ENCODE measurements around the gene LETMD1. TPM values are rescaled to one million over a fixed set of nuclear protein-coding genes. Genes with fewer than 3 reads are reported as not detected.

LETMD1 gene
- total and polyA plus RNA-seq, 2 donors from 2014 or later = 54.4 to 68.2 TPM

- H3K27ac ChIP-seq (ENCODE audit: low read depth in 2 of 2, low read length in 2 of 2) = no peak overlapping the region
- H3K36me3 ChIP-seq (ENCODE audit: control insufficient read depth in 2 of 3, insufficient read depth in 3 of 3, low read length in 3 of 3) = peaks cover 0 to 13% (median 4%) of the 10 kb centered on the region in 3 donors
- no peak for TF ChIP-seq CTCF (IDR thresholded peaks at IDR 0.05; ENCODE audit: borderline replicate concordance, extremely low read depth, insufficient read depth)
- H3K4me1 ChIP-seq (ENCODE audit: control insufficient read depth in 2 of 3, insufficient read depth in 2 of 3, low read depth in 1 of 3, low read length in 3 of 3) = peaks cover 0 to 7% (median 0%) of the 10 kb centered on the region in 3 donors
- H3K9ac ChIP-seq (ENCODE audit: low read length in 3 of 3) = no peak overlapping the region
- intact Hi-C loops (cut with DNase I) = no loop called here
- no peak for FAIRE-seq
- H3K9me3 ChIP-seq (ENCODE audit: control insufficient read depth in 2 of 3, insufficient read depth in 1 of 3, low read length in 3 of 3) = no peaks in the 10 kb centered on the region
- no peaks in the 10 kb centered on the region for H3K27me3 ChIP-seq (ENCODE audit: control insufficient read depth, insufficient read depth, low read length)
- DNase-seq = peak in 2 of 5 donors; percentile 62 to 69
- no peak overlapping the region for H3K4me3 ChIP-seq (ENCODE audit: low read length in 3 of 3)
These were observed 42.5 kb upstream of the LETMD1 start for GRCh38 chr12:51005671-51006070.

- no peaks in the 10 kb centered on the region for H3K27me3 ChIP-seq (ENCODE audit: control insufficient read depth, insufficient read depth, low read length)
- peak overlapping the region in 1 of 3 donors; percentile 6 for H3K4me3 ChIP-seq (ENCODE audit: low read length in 3 of 3)
- H3K4me1 ChIP-seq (ENCODE audit: control insufficient read depth in 2 of 3, insufficient read depth in 2 of 3, low read depth in 1 of 3, low read length in 3 of 3) = peaks cover 0 to 7% (median 2%) of the 10 kb centered on the region in 3 donors
- H3K9me3 ChIP-seq (ENCODE audit: control insufficient read depth in 2 of 3, insufficient read depth in 1 of 3, low read length in 3 of 3) = no peaks in the 10 kb centered on the region
- intact Hi-C loops (cut with DNase I) = no loop called here
- FAIRE-seq (no peak), DNase-seq (no peak)
- no peak overlapping the region for H3K9ac ChIP-seq (ENCODE audit: low read length in 3 of 3)
- TF ChIP-seq CTCF (IDR thresholded peaks at IDR 0.05; ENCODE audit: borderline replicate concordance, extremely low read depth, insufficient read depth) = no peak
- peak overlapping the region; percentile 29 to 69 for H3K27ac ChIP-seq (ENCODE audit: low read depth in 2 of 2, low read length in 2 of 2)
- H3K36me3 ChIP-seq (ENCODE audit: control insufficient read depth in 2 of 3, insufficient read depth in 3 of 3, low read length in 3 of 3) = peaks cover 0 to 13% (median 2%) of the 10 kb centered on the region in 3 donors
These were observed 39.6 kb upstream of the LETMD1 start for GRCh38 chr12:51008329-51009055.

GRCh38 chr12:51009056-51009440, 39.1 kb upstream of the LETMD1 start:
- peak overlapping the region in 1 of 3 donors; percentile 12 for H3K9ac ChIP-seq (ENCODE audit: low read length in 3 of 3)
- peak overlapping the region in 1 of 3 donors; percentile 6 for H3K4me3 ChIP-seq (ENCODE audit: low read length in 3 of 3)
- H3K36me3 ChIP-seq (ENCODE audit: control insufficient read depth in 2 of 3, insufficient read depth in 3 of 3, low read length in 3 of 3) = peaks cover 0 to 13% (median 2%) of the 10 kb centered on the region in 3 donors
- no peaks in the 10 kb centered on the region for H3K27me3 ChIP-seq (ENCODE audit: control insufficient read depth, insufficient read depth, low read length)
- no peak for FAIRE-seq
- no peak for DNase-seq
- intact Hi-C loops (cut with DNase I) = no loop called here
- peaks cover 0 to 7% (median 2%) of the 10 kb centered on the region in 3 donors for H3K4me1 ChIP-seq (ENCODE audit: control insufficient read depth in 2 of 3, insufficient read depth in 2 of 3, low read depth in 1 of 3, low read length in 3 of 3)
- H3K27ac ChIP-seq (ENCODE audit: low read depth in 2 of 2, low read length in 2 of 2) = peak overlapping the region; percentile 29 to 69
- H3K9me3 ChIP-seq (ENCODE audit: control insufficient read depth in 2 of 3, insufficient read depth in 1 of 3, low read length in 3 of 3) = no peaks in the 10 kb centered on the region
- TF ChIP-seq CTCF (IDR thresholded peaks at IDR 0.05; ENCODE audit: borderline replicate concordance, extremely low read depth, insufficient read depth) = no peak

Measured in kidney (tissue), 14 donors.